Amygdala (tissue), 56 donors: Measurements from ENCODE around the gene ACOT13.
"Not testable (repeated sequence)": the region's sequence is repeated elsewhere in the genome, so short reads cannot be mapped to it uniquely, and the experiment has no call there.

Experiments used
- DNase-seq, 56 donors: peaks; one replicate each; lab custom pipeline; 2025; lab: John Stamatoyannopoulos, UW

The ACOT13 gene

GRCh38 chr6:24720604-24721460, 54.0 kb downstream of the ACOT13 start:
- DNase-seq = peak; percentile 94 to 100 (median 99)

DNA sequence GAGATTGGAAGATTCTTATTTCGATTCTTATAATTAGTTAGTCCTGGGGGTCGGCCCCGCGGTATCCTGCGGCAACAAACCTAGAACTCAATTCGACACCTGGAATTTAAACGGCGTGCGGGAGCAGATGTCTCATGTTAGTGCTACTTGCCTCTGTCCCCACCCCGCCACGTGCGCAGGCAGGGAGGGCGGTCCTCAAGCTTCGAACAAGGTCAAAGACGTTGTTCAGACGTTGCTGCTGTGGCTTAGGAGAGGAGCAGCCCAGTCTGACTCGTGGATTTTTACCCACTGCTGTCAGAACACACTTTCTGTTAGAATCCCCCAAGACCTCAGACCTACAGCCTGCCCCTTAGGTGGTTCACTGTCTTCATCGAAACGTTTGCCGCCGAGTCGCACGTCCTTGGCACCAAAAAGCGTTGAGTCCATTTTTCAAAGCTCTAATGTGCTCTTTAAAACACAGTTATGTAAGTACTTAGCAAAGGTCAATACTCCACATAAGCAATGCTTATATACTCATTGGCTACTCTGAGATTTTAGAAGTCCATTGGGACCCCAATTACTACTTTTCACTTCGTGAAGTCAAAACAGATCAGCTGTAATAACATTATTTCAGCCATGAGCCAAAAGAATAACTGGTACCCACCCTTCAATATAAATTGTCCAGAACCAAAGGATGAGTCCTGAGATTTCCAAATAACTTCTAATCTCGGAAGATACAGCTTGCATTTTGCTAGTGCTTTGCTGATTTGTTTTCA, 54.8 kb downstream of the ACOT13 start:
- DNase-seq = peak in 29 of 56 donors; percentile 82 to 96 (median 90)

- DNase-seq = no peak
These were observed 56.4 kb downstream of the ACOT13 start for GRCh38 chr6:24723270-24723669.

DNA sequence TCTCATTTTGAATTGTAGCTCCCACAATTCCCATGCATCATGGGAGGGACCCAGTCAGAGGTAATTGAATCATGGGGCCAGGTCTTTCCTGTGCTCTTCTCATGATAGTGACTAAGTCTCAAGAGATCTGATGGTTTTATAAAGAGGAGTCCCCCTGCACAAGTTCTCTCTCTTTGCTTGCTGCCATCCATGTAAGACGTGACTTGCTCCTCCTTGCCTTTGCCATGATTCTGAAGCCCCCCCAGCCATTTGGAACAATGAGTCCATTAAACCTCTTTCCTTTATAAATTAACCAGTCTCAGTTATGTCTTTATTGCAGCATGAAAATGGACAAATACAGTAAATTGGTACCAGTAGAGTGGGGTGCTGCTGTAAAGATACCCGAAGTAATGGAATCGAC, 63.8 kb downstream of the ACOT13 start:
- DNase-seq = not testable (repeated sequence)

- not testable (repeated sequence) for DNase-seq
These were observed 64.7 kb downstream of the ACOT13 start for GRCh38 chr6:24731456-24732134.

- DNase-seq = no peak
These were observed 67.3 kb downstream of the ACOT13 start for GRCh38 chr6:24734166-24734565.

DNA sequence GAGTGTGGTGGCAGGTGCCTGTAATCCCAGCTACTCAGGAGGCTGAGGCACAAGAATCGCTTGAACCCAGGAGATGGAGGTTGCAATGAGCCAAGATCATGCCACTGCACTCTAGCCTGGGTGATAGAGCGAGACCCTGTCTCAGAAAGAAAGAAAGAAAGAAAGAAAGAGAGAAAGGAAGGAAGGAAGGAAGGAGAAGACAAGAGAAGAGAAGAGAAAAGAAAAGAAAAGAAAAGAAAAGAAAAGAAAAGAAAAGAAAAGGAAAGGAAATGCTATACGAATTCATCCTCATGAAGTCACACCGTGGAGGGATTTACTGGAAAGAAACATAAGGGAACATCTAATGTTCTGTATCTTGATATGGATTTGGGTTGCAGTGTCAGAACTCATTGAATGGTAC, 67.8 kb downstream of the ACOT13 start:
- DNase-seq = not testable (repeated sequence)

- no peak for DNase-seq
These were observed 71.9 kb downstream of the ACOT13 start for GRCh38 chr6:24738741-24739140.

DNA sequence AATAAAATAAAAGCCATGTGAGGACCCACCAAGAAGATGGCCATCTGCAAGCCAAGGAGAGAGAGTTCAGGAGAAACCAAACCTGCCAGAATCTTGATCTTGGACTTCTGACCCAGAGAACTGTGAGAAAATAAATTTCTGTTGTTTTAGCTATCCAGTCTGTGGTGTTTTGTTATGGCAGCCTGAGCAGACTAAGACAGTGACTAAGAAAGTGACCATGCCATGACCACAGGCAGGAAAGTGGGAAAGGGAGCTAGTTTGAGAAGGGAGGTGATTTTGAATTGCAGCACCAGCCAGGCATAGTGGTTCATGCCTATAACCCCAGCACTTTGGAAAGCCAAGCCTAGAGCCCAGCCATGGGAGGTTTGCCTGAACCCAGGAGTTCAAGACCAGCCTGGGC, 74.0 kb downstream of the ACOT13 start:
- no peak for DNase-seq

DNA sequence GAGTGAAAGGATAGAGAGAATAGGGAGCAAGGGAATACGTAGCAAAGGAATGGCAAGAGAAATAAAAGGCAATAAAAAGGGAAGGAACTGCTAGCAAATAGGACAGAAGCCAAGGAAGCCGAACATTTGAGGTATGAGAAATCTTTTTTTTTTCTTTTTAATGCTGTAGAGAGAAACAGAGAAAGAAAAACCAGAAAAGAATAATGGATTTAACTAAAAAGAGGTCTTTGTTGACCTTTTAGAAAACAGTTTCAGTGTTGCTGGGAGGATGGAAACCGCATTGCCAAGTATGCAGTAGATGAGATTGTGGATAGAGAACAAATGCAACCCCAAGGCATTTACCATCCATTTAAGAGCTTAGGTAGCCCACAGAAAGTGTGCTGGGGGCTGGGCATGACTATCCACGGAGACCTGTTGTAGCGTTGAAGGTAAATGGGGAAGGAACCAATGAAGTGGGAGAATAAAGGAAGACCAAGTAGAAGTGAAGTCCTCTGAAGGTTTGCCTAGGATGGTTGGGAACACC, 75.4 kb downstream of the ACOT13 start:
- no peak for DNase-seq

DNA sequence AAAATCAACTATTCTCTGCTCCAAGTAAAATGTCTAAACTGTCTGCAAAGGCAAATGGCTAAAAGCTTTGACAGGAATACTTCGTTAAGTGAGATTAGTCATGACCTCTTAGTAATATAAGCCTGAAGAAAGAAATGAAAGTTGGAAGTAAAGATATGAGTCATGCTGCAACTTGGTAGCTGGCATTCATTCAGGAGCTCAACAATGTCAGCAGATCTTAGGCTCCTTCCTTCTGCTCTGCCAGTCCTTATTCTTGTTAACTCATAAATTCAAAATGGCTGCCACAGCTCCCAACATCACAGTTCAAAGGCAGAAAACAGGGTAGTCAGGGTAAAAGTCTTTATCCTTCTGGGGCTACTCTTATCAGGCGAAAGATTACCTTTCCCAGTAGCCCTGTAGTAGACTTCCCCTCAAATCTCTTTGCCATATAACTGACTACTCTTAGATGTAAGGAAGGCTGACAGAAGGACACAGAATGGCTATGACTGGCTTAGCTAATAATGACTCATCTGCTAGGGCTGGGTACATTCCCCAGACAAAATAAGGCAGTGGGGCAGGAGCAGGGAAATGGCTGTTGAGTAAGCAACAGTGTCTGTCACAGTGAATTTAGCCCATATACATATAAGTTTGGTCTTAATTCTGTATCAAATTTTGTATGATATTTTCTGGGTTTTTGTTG, 76.5 kb downstream of the ACOT13 start:
- peak in 1 of 56 donors; percentile 3 for DNase-seq

GRCh38 chr6:24743944-24744335, 77.1 kb downstream of the ACOT13 start:
- DNase-seq = no peak

- DNase-seq = peak in 5 of 56 donors; percentile 5 to 55 (median 22)
These were observed 78.0 kb downstream of the ACOT13 start for GRCh38 chr6:24744911-24745310.

DNA sequence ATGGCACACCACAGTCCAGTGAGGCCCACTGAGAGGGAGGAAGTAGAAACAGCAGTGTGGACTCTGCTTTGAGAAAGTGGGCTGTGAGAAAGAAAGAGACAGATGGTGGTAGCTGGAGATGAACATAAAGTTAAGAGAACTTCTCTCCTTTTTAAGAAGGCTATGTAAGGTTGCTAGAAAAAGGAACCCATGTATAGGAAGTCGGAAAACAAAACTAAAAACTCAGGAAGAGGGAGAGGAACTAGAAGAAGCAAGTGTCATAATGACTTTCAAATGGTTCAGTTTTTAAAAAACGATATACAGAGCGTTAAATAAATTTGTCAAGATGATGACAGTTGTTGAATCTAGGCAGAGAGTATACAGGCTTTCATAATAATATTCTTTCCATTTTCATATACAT, 82.4 kb downstream of the ACOT13 start:
- no peak for DNase-seq

DNA sequence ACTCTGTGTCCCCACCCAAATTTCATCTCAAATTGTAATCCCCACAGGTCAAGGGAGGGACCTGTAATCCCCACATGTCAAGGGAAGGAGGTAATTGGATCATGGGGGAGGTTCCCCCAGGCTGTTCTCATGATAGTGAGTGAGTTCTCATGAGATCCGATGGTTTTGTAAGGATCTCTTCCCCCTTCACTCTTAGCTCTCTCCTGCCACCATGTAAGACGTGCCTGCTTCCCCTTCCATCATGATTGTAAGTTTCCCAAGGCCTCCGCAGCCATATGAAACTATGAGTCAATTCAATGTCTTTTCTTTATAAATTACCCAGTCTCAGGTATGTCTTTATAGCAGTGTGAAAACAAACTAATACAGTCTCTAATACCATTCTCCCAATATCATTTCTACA, 84.0 kb downstream of the ACOT13 start:
- DNase-seq = not testable (repeated sequence)

DNA sequence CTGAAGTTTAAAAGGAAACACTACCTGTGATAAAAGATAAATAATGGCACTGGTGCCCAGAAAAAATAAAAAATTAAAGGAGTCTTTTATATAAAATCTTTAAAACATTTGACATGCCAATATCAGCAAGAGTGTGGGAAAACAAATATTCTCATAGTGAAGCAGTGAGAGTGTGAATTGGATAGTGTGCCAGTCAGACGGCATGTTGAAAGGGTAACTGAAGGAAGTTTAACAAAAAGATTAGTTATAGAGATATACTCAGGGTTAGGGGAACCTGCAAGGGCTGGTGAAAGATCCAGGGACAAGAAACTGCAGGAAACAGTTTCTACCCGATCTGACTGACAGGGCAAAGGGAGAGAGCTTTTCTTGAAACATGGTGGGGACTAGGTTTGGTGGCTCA, 85.6 kb downstream of the ACOT13 start:
- DNase-seq = no peak

GRCh38 chr6:24752917-24753492, 86.1 kb downstream of the ACOT13 start:
- no peak for DNase-seq

DNA sequence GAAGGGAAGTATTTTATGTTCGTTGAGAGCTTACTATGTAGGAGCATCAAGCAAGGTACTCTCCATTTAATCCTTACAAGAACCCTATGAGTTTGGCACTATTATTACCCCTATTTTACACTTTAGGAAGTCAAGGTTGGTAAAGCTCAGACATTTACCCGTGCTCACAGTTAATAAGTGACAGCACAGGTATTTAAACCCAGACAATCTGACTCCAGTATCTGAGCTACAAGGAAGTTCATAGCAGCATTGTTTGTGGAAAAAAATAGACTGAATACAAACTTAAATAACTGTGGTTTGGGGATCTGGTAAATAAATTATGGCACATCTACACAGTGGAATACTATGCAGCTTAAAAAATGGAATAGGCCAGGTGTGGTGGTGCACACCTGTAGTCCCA, 86.7 kb downstream of the ACOT13 start:
- no peak for DNase-seq

GRCh38 chr6:24754378-24754777, 87.5 kb downstream of the ACOT13 start:
- DNase-seq = not testable (repeated sequence)
